Esophagus muscularis mucosa (tissue), 4 donors: ENCODE results near the gene L3MBTL1. TPM values are rescaled to one million over a fixed set of nuclear protein-coding genes. Genes with fewer than 3 reads are reported as not detected.

ENCODE experiments used
- DNase-seq: peaks from one replicate; pipeline ENCODE4 v3.0.0-alpha.2; 2017; ENCODE audit errors: extremely low spot score
- H3K27ac ChIP-seq, 4 donors: fragments of 200-600 bp; sonication (generic); replicated peaks in 1 of 4; 1 replicate in 3 of 4; 2 replicates in 1 of 4; pipeline ENCODE4 v1.5.1; 2016 to 2019; ENCODE audit warnings: mild to moderate bottlenecking in 1 of 4
- H3K27me3 ChIP-seq, 4 donors: fragments of 200-600 bp; sonication (generic); one replicate each; pipeline versions ENCODE4 v1.5.1 to v1.6.0; 2016 to 2019
- H3K36me3 ChIP-seq, 4 donors: fragments of 200-600 bp; sonication (generic); one replicate each; pipeline ENCODE4 v1.5.1; 2016 to 2019
- H3K4me1 ChIP-seq, 4 donors: fragments of 200-600 bp; sonication (generic); one replicate each; pipeline ENCODE4 v1.5.1; 2016 to 2019
- H3K4me3 ChIP-seq, 4 donors: fragments of 200-600 bp; sonication (generic); 1 replicate in 2 of 4; 2 replicates in 2 of 4; pipeline ENCODE4 v1.5.1; 2016 to 2019; ENCODE audit warnings: mild to moderate bottlenecking in 4 of 4, moderate library complexity in 1 of 4
- H3K9me3 ChIP-seq, 4 donors: fragments of 200-600 bp; sonication (generic); 1 replicate in 3 of 4; 2 replicates in 1 of 4; pipeline ENCODE4 v1.5.1; 2016 to 2019
- CTCF ChIP-seq, 3 experiments: fragments of 200-600 bp in 2 of 3; fragments of 450-650 bp in 1 of 3; sonication (generic) in 2 of 3; IDR thresholded peaks; one replicate each; pipeline ENCODE4 v1.5.1; 2017 to 2019; ENCODE audit warnings: antibody characterized with exemption in 3 of 3, mild to moderate bottlenecking in 2 of 3, moderate library complexity in 1 of 3
- EP300 ChIP-seq: sonication (generic); formaldehyde crosslinking; IDR thresholded peaks from one replicate; pipeline ENCODE4 v1.6.1; 2017; ENCODE audit warnings: antibody characterized with exemption
- POLR2A ChIP-seq: fragments of 450-650 bp; IDR thresholded peaks from one replicate; pipeline ENCODE4 v1.6.1; 2017; ENCODE audit warnings: antibody characterized with exemption, moderate library complexity, mild to moderate bottlenecking, low read depth
- POLR2AphosphoS5 ChIP-seq, 2 donors: sonication (generic); formaldehyde crosslinking; IDR thresholded peaks; one replicate each; pipeline ENCODE4 v1.6.1; 2017; ENCODE audit warnings: antibody characterized with exemption in 2 of 2
- WGBS: methylation state at CpG from one replicate; pipeline ENCODE4 v1.1.5; 2018; 5-methylcytosine and 5-hydroxymethylcytosine counted together
- intact Hi-C: fragments of 100-400 bp; cut with DNase I; formaldehyde crosslinking; loops from one replicate; pipeline ENCODE4 v1.15.1; 2023
- total RNA-seq, 4 donors: library from RNA; depleted of rRNA; stranded (reverse); fragments of >200 nt; gene quantifications; one replicate each; pipeline versions ENCODE4 v1.1.0 to v1.2.1, GENCODE V29; 2016

Gene L3MBTL1
- 10 to 100 TPM in 1 of 4 donors, 1 to 10 TPM in 3; 5.6 to 19.5 (median 8.5) TPM for total RNA-seq

GRCh38 chr20:43507150-43508080, at the start of gene L3MBTL1:
L3MBTL1 (plus strand) TSS chr20:43507697; CDS start chr20:43513504, 5,807 bp downstream.
- H3K4me3 ChIP-seq = peak within 1 kb of the TSS; percentile 60 to 72 (median 64)
- WGBS = 14% methylated on average over 33 of the region's 95 CpGs
- intact Hi-C loops = no loop called here
- peaks cover 0 to 19% (median 15%) of the 10 kb centered on the region in 4 donors for H3K4me1 ChIP-seq
- DNase-seq = no peak
- H3K36me3 ChIP-seq = no peaks in the 10 kb centered on the region
- H3K9me3 ChIP-seq = no peaks in the 10 kb centered on the region
- H3K27me3 ChIP-seq = peaks cover 0 to 32% (median 2%) of the 10 kb centered on the region in 4 donors
- peak in 1 of 2 donors; percentile 30 for TF ChIP-seq POLR2AphosphoS5 (IDR thresholded peaks at IDR 0.05)
- TF ChIP-seq CTCF (IDR thresholded peaks at IDR 0.05) = no peak
- H3K27ac ChIP-seq = no peak within 1 kb of the TSS

DNA sequence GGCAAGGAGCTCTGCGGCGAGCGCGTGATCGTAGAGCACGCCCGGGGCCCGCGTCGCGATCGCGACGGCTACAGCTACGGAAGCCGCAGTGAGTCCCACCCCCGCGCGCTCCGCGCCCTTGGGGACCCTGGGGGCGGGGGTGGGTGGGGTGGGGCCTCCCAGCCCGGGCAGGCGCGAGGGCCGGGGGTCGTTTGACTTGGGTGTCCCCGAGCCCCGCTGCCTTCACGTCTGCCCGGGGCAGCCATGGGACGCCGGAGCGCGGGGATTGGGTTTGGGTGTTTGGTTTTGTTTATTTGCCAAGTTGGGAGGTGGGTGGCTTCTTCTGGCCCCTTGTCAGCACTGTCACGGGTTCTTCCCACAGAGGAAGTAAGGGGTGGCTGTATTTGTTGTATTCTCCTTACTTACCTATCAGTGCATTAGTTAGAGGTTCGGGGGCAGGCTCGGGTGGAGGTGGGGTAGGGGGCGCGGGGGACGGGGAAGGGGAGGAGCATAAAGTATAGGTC, 49.0 kb upstream of the L3MBTL1 start:
- Histone ChIP-seq H3K4me1 (peaks cover 16 to 46% (median 39%) of the 10 kb centered on the region in 4 donors), H3K27me3 (peaks cover 0 to 6% (median 0%) of the 10 kb centered on the region in 4 donors), H3K9me3 (no peaks in the 10 kb centered on the region), H3K4me3 (peak overlapping the region; percentile 78 to 96 (median 92)), H3K27ac (peak overlapping the region; percentile 99 to 100 (median 100)), H3K36me3 (peaks cover 22 to 45% (median 36%) of the 10 kb centered on the region in 4 donors)
- intact Hi-C loops = loop anchor here (10.0 kb wide), 1 partner anchor 126 kb away; no protein-coding TSS in a partner anchor
- WGBS = 0% methylated on average over 19 of the region's 41 CpGs
- TF ChIP-seq POLR2AphosphoS5 (IDR thresholded peaks at IDR 0.05) = no peak
- TF ChIP-seq POLR2A = no peak
- no peak for TF ChIP-seq CTCF (IDR thresholded peaks at IDR 0.05)
- no peak for TF ChIP-seq EP300
- DNase-seq = no peak

DNA sequence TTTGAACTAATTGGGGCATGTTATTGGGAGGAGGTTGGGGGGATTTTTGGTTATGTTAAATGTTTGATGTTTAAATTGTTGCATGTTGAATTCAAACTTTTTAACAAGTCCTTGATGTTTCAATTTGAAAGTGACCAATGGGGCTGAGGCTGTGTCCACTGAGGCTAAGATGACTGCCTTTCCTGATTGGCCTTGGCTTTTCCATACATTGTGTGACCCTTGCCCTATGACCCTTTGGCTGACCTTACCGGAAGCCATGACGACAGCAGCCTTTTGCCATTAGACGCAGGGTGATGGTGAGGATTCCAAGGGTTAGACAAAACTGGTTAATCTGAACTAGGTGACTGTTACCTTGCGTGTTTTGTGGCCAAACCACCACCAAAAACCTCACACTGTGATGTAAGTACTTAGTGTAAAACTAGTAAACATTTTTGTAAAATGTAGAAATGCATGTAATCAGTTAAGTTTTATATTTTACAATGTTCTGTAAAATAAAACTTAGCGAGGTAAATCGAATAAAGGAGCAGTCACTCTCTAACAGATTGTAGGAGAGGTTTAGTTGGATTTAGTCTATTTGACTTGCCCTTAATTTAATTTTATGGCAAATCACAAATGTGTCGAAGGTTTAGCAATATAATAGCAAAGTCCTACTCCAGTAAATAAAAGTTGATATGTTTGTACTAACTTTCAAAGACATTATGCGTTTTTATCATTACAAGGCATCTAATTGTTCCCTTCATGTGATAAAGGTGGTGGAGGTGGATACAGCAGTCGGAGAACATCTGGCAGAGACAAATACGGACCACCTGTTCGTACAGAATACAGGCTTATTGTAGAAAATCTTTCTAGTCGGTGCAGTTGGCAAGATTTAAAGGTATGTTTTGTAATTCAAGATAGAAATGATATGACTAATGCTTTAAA, 48.2 kb upstream of the L3MBTL1 start:
- no peak for DNase-seq
- Histone ChIP-seq H3K36me3 (peaks cover 22 to 53% (median 42%) of the 10 kb centered on the region in 4 donors), H3K27ac (peak overlapping the region; percentile 99 to 100 (median 100)), H3K4me1 (peaks cover 16 to 50% (median 40%) of the 10 kb centered on the region in 4 donors), H3K9me3 (no peaks in the 10 kb centered on the region), H3K4me3 (peak overlapping the region; percentile 78 to 96 (median 92)), H3K27me3 (peaks cover 0 to under 1% (median 0%) of the 10 kb centered on the region in 4 donors)
- WGBS = 60% methylated on average over 12 of the region's 12 CpGs
- intact Hi-C loops = loop anchor here (10.0 kb wide), 1 partner anchor 126 kb away; no protein-coding TSS in a partner anchor
- TF ChIP-seq EP300 (no peak), CTCF (IDR thresholded peaks at IDR 0.05) (no peak), POLR2A (no peak), POLR2AphosphoS5 (IDR thresholded peaks at IDR 0.05) (no peak)

DNA sequence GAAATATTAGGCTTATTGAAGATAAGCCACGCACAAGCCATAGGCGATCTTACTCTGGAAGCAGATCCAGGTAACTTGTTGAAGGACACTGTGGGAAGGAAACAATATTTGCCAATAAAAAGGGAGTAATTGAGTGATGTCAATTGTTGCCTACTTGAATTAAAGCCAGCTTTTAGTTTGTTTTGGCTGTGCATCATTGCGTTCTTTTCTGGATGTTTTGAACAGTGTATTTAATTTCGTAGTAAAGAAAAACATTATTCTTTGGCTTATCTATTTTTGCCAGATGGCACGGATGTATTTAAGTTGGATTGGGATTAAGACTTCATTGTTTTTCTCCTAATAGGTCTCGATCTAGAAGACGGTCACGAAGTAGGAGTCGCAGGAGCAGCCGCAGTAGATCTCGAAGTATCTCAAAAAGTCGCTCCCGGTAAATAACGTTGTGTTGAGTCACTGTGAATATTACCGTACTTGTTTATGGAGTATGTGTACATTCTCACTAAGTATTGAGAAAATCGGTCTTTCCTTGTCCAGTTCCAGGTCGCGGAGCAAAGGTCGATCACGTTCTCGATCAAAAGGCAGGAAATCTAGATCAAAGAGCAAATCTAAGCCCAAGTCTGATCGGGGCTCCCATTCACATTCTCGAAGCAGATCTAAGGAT, 47.2 kb upstream of the L3MBTL1 start:
- Histone ChIP-seq H3K4me3 (no peak overlapping the region), H3K36me3 (peaks cover 29 to 63% (median 51%) of the 10 kb centered on the region in 4 donors), H3K9me3 (no peaks in the 10 kb centered on the region), H3K27me3 (no peaks in the 10 kb centered on the region), H3K4me1 (peaks cover 16 to 50% (median 40%) of the 10 kb centered on the region in 4 donors), H3K27ac (no peak overlapping the region)
- 93% methylated on average over 23 of the region's 23 CpGs for WGBS
- no peak for DNase-seq
- no peak for TF ChIP-seq EP300
- no peak for TF ChIP-seq POLR2AphosphoS5 (IDR thresholded peaks at IDR 0.05)
- TF ChIP-seq POLR2A = no peak
- TF ChIP-seq CTCF (IDR thresholded peaks at IDR 0.05) = no peak
- intact Hi-C loops = loop anchor here (5.0 kb wide), 1 partner anchor 52 kb away; no protein-coding TSS in a partner anchor
